Transverse colon (tissue), 1 donor: Measurements from ENCODE around the gene KIF3A.

Source experiments
- EP300 ChIP-seq: sonication (generic); formaldehyde crosslinking; IDR thresholded peaks from one replicate; pipeline ENCODE4 v1.6.1; 2017; ENCODE audit warnings: antibody characterized with exemption, low read depth
- POLR2A ChIP-seq: fragments of 450-650 bp; IDR thresholded peaks from one replicate; pipeline ENCODE4 v1.6.1; 2016; ENCODE audit warnings: antibody characterized with exemption, mild to moderate bottlenecking, moderate library complexity

DNA sequence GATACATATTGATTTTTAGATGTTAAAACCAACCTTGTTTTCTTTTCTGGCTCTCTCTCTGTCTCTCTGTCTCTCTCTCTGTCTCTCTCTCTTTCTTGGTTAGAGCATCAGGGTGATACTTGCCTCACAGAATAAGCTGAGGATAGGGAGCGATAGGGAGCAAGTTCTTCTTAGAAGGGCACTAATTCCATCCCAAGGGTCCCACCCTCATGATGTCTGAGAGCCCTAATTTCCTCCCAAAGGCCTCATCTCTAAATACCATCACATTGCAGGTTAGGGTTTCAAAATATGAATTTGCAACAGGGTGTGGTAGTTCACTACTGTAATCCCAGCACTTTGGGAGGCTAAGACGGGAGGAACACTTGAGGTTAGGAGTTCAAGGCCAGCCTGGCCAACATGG, 4.8 kb upstream of the KIF3A start:
- no peak for TF ChIP-seq EP300
- no peak for TF ChIP-seq POLR2A
